Measurements from ENCODE around the gene CD7. TPM values are rescaled to one million over a fixed set of nuclear protein-coding genes. Genes with fewer than 3 reads are reported as not detected.
A peak's percentile ranks its signal among the peaks of the same experiment; 100 is the strongest.

Gene CD7
- total and polyA plus RNA-seq, 9 of the 15 experiments (the other 6 are each of a cell fraction or from before 2014, with no cell fraction given) = 0.21 to 0.35 TPM; not detected in 7

- TF ChIP-seq, protein P1, sequence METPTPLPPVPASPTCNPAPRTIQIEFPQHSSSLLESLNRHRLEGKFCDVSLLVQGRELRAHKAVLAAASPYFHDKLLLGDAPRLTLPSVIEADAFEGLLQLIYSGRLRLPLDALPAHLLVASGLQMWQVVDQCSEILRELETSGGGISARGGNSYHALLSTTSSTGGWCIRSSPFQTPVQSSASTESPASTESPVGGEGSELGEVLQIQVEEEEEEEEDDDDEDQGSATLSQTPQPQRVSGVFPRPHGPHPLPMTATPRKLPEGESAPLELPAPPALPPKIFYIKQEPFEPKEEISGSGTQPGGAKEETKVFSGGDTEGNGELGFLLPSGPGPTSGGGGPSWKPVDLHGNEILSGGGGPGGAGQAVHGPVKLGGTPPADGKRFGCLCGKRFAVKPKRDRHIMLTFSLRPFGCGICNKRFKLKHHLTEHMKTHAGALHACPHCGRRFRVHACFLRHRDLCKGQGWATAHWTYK (CRISPR knock-in tag; IDR thresholded peaks at IDR 0.05) = peak; percentile 99
- TF ChIP-seq RBM17 (IDR thresholded peaks at IDR 0.05; ENCODE audit: borderline replicate concordance, low read depth, low read length) (no peak), HNRNPK (IDR thresholded peaks at IDR 0.05; ENCODE audit: low read depth, low read length, poor library complexity, severe bottlenecking) (no peak), ZC3H8 (IDR thresholded peaks at IDR 0.05) (no peak), CEBPZ (IDR thresholded peaks at IDR 0.05; ENCODE audit: borderline replicate concordance, low read depth, low read length) (no peak), ZNF224 (CRISPR knock-in tag; IDR thresholded peaks at IDR 0.05) (no peak), SLC30A9 (CRISPR knock-in tag; IDR thresholded peaks at IDR 0.05) (no peak), ZNF197 (CRISPR knock-in tag; IDR thresholded peaks at IDR 0.05; ENCODE audit: low read depth) (no peak), ATF4 (CRISPR knock-in tag; IDR thresholded peaks at IDR 0.05) (no peak), CREB1 (IDR thresholded peaks at IDR 0.05) (no peak), CREB1 (CRISPR knock-in tag; IDR thresholded peaks at IDR 0.05) (peak; percentile 55; the same call in 1 of the 2 replicates)
- TF ChIP-seq, protein P2, sequence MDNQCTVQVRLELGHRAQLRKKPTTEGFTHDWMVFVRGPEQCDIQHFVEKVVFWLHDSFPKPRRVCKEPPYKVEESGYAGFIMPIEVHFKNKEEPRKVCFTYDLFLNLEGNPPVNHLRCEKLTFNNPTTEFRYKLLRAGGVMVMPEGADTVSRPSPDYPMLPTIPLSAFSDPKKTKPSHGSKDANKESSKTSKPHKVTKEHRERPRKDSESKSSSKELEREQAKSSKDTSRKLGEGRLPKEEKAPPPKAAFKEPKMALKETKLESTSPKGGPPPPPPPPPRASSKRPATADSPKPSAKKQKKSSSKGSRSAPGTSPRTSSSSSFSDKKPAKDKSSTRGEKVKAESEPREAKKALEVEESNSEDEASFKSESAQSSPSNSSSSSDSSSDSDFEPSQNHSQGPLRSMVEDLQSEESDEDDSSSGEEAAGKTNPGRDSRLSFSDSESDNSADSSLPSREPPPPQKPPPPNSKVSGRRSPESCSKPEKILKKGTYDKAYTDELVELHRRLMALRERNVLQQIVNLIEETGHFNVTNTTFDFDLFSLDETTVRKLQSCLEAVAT (IDR thresholded peaks at IDR 0.05) = 0 out of 4 replicates have a peak, but pooled peaks of 1 of the 2 experiments have one; percentile 75
- TF ChIP-seq, protein P3, sequence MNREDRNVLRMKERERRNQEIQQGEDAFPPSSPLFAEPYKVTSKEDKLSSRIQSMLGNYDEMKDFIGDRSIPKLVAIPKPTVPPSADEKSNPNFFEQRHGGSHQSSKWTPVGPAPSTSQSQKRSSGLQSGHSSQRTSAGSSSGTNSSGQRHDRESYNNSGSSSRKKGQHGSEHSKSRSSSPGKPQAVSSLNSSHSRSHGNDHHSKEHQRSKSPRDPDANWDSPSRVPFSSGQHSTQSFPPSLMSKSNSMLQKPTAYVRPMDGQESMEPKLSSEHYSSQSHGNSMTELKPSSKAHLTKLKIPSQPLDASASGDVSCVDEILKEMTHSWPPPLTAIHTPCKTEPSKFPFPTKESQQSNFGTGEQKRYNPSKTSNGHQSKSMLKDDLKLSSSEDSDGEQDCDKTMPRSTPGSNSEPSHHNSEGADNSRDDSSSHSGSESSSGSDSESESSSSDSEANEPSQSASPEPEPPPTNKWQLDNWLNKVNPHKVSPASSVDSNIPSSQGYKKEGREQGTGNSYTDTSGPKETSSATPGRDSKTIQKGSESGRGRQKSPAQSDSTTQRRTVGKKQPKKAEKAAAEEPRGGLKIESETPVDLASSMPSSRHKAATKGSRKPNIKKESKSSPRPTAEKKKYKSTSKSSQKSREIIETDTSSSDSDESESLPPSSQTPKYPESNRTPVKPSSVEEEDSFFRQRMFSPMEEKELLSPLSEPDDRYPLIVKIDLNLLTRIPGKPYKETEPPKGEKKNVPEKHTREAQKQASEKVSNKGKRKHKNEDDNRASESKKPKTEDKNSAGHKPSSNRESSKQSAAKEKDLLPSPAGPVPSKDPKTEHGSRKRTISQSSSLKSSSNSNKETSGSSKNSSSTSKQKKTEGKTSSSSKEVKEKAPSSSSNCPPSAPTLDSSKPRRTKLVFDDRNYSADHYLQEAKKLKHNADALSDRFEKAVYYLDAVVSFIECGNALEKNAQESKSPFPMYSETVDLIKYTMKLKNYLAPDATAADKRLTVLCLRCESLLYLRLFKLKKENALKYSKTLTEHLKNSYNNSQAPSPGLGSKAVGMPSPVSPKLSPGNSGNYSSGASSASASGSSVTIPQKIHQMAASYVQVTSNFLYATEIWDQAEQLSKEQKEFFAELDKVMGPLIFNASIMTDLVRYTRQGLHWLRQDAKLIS (CRISPR knock-in tag; IDR thresholded peaks at IDR 0.05) = peak; percentile 83
Measured at GRCh38 chr17:82287868-82288801, 29.3 kb downstream of the CD7 start (continued).

All from K562 (cell line).